ENCODE measurements around the gene HERPUD2.

- TF ChIP-seq POLR2A (IDR thresholded peaks at IDR 0.05; ENCODE audit: low read depth, low read length) (no peak), CTCF (conservative IDR thresholded peaks at IDR 0.05; ENCODE audit: low read depth, low read length) (no peak), MAZ (IDR thresholded peaks at IDR 0.05; ENCODE audit: borderline replicate concordance, low read depth, low read length) (no peak), BHLHE40 (IDR thresholded peaks at IDR 0.05; ENCODE audit: low read depth, low read length) (no peak), RFX5 (IDR thresholded peaks at IDR 0.05; ENCODE audit: low read depth, low read length) (no peak), RCOR1 (IDR thresholded peaks at IDR 0.05; ENCODE audit: insufficient replicate concordance, low read length) (no peak), RAD21 (IDR thresholded peaks at IDR 0.05; ENCODE audit: low read length) (no peak), MAFK (IDR thresholded peaks at IDR 0.05; ENCODE audit: low read depth, low read length) (no peak)
- TF ChIP-seq, protein P1, sequence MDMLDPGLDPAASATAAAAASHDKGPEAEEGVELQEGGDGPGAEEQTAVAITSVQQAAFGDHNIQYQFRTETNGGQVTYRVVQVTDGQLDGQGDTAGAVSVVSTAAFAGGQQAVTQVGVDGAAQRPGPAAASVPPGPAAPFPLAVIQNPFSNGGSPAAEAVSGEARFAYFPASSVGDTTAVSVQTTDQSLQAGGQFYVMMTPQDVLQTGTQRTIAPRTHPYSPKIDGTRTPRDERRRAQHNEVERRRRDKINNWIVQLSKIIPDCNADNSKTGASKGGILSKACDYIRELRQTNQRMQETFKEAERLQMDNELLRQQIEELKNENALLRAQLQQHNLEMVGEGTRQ (IDR thresholded peaks at IDR 0.05; ENCODE audit: low read depth, low read length), result no peak
These were observed 663 bp downstream of the HERPUD2 start for GRCh38 chr7:35694161-35694783.
